ENCODE data around the gene WARS2. TPM values are rescaled to one million over a fixed set of nuclear protein-coding genes. Genes with fewer than 3 reads are reported as not detected.
A peak's percentile ranks its signal among the peaks of the same experiment; 100 is the strongest.

WARS2 gene
- polyA plus RNA-seq, 1 experiment = 12.6 TPM

- H3K27me3 ChIP-seq (ENCODE audit: control insufficient read depth, insufficient read depth, low read length) = peaks cover 99% of the 10 kb centered on the region
- ChIA-PET POLR2A (no interaction called here), CTCF (no interaction called here)
- peaks cover 7% of the 10 kb centered on the region; the same call in 1 of the 2 replicates for H3K9me3 ChIP-seq (ENCODE audit: control insufficient read depth, insufficient read depth, low read length)
- TF ChIP-seq CTCF (IDR thresholded peaks at IDR 0.05; ENCODE audit: low read depth, low read length) = no peak
- H3K4me3 ChIP-seq (ENCODE audit: low read depth, low read length) = no peak overlapping the region
- no peak overlapping the region for H3K27ac ChIP-seq (ENCODE audit: low read depth, low read length)
- no peak for DNase-seq (ENCODE audit: low read depth, low spot score)
Observed at GRCh38 chr1:118989878-118990378, 150.5 kb downstream of the WARS2 start.

- Histone ChIP-seq H3K9me3 (ENCODE audit: control insufficient read depth, insufficient read depth, low read length) (peaks cover 13% of the 10 kb centered on the region), H3K27me3 (ENCODE audit: control insufficient read depth, insufficient read depth, low read length) (peaks cover 100% of the 10 kb centered on the region), H3K4me3 (ENCODE audit: low read depth, low read length) (no peak overlapping the region), H3K27ac (ENCODE audit: low read depth, low read length) (no peak overlapping the region)
- ChIA-PET POLR2A (no interaction called here), CTCF (interaction anchor here (0.8 kb wide), 1 partner anchor 20 kb away, joined by 3 read pairs; no protein-coding TSS in a partner anchor)
- DNase-seq (ENCODE audit: low read depth, low spot score) = no peak
- no peak for TF ChIP-seq CTCF (IDR thresholded peaks at IDR 0.05; ENCODE audit: low read depth, low read length)
Observed at GRCh38 chr1:118989006-118989815, 151.2 kb downstream of the WARS2 start.

GRCh38 chr1:118988186-118989005, 152.1 kb downstream of the WARS2 start, which contains the start of gene TBX15:
Gene TBX15 (minus strand): TSS chr1:118988343. CDS start chr1:118987795, 548 bp downstream.
- no peak for TF ChIP-seq CTCF (IDR thresholded peaks at IDR 0.05; ENCODE audit: low read depth, low read length)
- peaks cover 100% of the 10 kb centered on the region for H3K27me3 ChIP-seq (ENCODE audit: control insufficient read depth, insufficient read depth, low read length)

GRCh38 chr1:118987468-118988185, 152.8 kb downstream of the WARS2 start:
- no peak for TF ChIP-seq CTCF (IDR thresholded peaks at IDR 0.05; ENCODE audit: low read depth, low read length)
- no peak for DNase-seq (ENCODE audit: low read depth, low spot score)
- ChIA-PET CTCF (no interaction called here), POLR2A (no interaction called here)
- Histone ChIP-seq H3K4me3 (ENCODE audit: low read depth, low read length) (peak overlapping the region; percentile 31), H3K9me3 (ENCODE audit: control insufficient read depth, insufficient read depth, low read length) (peaks cover 28% of the 10 kb centered on the region), H3K27ac (ENCODE audit: low read depth, low read length) (no peak overlapping the region), H3K27me3 (ENCODE audit: control insufficient read depth, insufficient read depth, low read length) (peaks cover 100% of the 10 kb centered on the region)

More at GRCh38 chr1:118988186-118989005, 152.1 kb downstream of the WARS2 start, which contains the start of gene TBX15:
- H3K27ac ChIP-seq (ENCODE audit: low read depth, low read length) = no peak within 1 kb of the TSS
- peaks cover 21% of the 10 kb centered on the region for H3K9me3 ChIP-seq (ENCODE audit: control insufficient read depth, insufficient read depth, low read length)
- no peak for DNase-seq (ENCODE audit: low read depth, low spot score)
- ChIA-PET POLR2A (no interaction called here), CTCF (interaction anchor here (0.8 kb wide), 1 partner anchor 21 kb away, joined by 3 read pairs; no protein-coding TSS in a partner anchor)
- peak within 1 kb of the TSS; percentile 31 for H3K4me3 ChIP-seq (ENCODE audit: low read depth, low read length)

Measured in AG04450 (cell line).